Stimulated activated naive CD4-positive, alpha-beta T cell (primary cell): ENCODE data around the gene PACRG.

ENCODE experiments used
- DNase-seq, 6 experiments: peaks; one replicate each; lab custom pipeline; 2025; lab: John Stamatoyannopoulos, UW

The PACRG gene

DNA sequence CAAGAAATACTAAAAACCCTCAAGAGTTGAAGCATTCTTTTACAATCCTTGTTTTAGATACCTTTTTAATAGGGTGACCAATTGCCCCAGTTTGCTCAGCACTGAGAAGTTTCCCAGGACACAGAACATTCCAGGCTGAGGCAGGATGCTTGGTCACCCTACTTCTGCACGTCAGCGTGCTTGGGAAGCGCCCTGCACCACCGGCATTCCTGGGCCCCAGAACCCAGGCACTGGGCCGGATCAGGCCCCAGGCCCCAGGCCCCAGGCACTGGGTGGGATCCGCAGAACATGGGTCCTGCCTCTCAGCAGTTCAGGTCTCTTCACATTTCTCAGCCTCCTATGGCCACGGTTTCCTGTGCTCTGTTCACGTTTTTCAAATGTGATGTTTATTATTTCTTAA lies 472.9 kb downstream of the PACRG start:
- DNase-seq, result no peak

DNA sequence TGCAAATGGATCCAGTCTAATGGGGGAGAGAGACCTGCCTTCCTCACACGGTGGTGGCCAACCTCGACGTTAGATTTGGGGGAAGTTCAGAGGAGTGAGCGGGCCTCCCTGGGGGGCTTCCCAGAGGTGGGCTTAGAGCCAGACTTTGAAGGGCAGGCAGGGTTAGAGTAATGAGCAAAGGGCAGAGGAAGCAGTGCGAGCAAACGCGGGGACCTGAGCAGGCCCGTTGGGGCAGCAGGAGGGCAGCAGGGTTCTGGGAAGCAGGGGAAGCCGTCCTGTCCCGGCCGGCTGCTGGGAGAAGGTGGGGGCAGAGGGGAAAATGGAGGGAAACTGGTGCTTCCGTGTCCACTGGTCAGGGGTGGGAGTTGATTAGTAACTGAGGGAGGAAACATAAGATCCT lies 474.1 kb downstream of the PACRG start:
- DNase-seq, result no peak

GRCh38 chr6:163206196-163206595 lies 478.4 kb downstream of the PACRG start:
- DNase-seq, result no peak

GRCh38 chr6:163207431-163208383 lies 479.9 kb downstream of the PACRG start:
- no peak for DNase-seq

DNA sequence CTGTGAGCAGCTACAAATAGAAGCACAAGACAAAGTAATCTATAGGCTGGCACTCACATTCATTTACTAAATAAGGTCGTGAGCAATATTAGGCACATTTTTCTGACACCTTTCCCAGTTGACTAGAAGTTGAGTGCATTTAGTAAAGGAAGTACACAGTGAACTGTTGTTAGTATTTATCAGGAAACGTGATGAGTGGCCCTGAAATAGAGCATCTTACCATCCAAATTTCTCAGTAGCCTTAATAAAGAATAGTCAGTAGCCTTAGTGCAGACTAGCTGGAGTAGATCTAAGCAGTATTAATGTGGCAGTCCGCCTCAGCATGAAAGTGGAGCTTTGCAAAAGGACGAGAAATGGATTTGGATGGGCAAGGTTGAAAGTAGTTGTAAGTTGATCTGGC lies 481.2 kb downstream of the PACRG start:
- DNase-seq, result no peak

DNA sequence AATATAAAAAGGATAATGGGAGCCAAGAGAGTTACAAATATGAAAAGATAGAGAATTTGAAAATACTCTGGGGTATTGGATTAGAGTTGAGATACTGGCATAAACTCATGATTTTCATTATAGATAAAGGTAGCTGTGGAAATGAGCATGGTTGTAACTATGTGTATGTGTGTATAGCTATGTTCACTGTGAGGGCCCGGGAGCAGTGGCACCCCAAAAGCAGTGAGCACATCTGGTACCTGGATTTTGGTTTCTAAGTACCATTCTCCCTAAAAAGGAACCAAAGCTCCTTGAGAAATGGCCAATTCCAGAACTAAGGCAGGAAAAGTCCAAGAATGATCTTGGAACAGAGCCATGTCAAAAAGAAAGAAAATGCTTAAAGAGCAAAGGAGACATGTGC lies 484.3 kb downstream of the PACRG start:
- DNase-seq, result no peak

- DNase-seq, result no peak
Measured at GRCh38 chr6:163214259-163214658, 486.5 kb downstream of the PACRG start.

GRCh38 chr6:163218361-163218894 lies 490.7 kb downstream of the PACRG start:
- DNase-seq, result no peak

DNA sequence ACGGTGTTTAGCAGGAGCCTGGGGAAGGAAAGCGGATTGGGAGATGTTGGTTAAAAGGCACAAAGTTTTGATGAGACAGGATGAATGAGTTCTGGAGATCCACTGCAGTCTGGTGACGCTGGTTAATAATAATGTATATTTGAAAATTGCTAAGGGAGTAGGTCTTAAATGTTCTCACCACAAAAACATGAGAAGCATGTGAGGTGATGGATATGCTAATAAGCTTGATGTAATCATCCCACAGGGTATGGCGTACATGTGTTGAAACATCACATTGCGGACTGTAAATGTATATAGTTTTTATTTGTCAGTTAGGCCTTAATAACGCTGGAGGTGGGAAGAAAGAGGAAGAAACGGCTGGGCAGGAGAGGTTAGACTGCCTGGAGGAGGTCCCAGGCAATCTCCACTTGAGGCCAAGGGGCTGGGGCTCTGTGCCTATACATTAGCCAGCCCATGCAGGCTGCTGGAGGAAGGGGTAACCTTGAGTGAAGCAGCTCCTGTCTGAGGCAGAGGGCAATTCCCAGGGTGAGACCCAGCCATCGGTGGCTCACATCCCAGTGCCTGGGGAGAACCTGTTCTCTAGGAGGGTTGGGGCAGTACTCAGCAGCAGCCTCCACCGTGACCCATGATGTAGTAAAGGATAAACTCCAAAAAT lies 498.5 kb downstream of the PACRG start:
- DNase-seq, result no peak

- DNase-seq, result no peak
Measured at GRCh38 chr6:163226836-163227485, 499.2 kb downstream of the PACRG start.

- no peak for DNase-seq
Measured at GRCh38 chr6:163228041-163228440, 500.3 kb downstream of the PACRG start.

DNA sequence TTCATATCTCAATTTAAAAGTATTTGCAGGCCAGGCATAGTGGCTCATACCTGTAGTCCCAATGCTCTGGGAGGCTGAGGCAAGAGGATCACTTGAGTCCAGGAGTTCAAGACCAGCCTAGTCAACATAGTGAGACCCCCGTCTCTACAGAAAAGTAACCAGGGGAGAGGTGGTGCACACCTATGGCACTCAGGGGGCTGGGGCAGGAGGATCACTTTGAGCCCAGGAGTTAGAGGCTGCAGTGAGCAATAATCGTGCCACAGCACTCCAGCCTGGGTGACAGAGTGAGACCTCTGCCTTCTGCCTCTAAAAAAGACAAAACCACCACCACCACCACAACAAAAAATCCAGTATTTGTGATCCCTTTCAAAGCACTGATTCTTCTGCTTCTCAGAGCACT lies 501.3 kb downstream of the PACRG start:
- DNase-seq, result no peak

DNA sequence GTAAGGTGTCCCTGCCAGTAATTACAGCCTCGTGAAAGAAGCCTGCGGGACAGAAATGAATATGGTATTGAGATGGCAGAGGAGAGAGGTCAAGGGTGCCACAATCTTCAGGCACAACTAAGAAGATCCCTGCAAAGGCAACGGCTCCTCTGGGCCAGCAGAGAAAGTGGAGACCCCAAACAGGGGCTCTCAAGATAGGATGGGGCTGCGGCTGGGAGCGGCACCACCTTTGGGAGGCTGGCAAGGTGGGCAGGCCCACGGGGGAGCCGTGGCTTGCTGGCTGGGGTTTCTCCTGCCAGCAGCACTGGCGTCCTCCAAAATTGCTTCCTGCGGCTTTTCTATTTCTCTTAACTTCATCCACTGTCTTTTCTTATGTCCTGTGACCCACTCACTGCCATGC lies 503.1 kb downstream of the PACRG start:
- DNase-seq, result no peak

DNA sequence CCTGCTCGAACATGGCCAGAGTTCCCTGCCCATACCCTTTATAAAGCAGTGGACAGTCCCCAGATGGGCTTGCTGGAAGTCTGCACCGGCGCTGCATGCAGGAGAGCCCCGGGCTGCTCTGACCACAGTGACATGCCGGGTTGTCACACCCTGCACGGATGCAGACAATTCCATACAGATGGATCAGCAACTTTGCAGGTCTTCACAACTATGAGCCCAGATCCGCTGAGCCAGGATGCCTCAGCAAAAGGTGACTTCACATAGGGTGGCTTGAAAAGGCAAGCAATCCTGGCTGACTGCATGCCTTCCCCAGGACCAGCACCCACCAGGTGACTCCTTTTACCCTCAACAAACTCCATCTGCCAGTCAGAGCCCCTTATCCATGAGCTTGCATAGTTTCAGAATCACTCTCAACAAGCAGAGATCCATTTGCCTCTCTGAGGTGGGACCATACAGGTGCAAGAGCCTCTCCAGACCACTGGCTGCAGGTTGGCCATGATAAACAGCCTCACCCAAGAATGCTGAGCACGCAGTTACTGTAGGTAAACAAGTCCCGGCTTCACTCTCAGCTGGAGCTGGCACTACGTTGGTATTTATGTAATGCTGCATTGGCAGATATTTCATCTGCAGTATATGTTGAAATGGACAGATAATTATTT lies 503.7 kb downstream of the PACRG start:
- DNase-seq, result no peak

DNA sequence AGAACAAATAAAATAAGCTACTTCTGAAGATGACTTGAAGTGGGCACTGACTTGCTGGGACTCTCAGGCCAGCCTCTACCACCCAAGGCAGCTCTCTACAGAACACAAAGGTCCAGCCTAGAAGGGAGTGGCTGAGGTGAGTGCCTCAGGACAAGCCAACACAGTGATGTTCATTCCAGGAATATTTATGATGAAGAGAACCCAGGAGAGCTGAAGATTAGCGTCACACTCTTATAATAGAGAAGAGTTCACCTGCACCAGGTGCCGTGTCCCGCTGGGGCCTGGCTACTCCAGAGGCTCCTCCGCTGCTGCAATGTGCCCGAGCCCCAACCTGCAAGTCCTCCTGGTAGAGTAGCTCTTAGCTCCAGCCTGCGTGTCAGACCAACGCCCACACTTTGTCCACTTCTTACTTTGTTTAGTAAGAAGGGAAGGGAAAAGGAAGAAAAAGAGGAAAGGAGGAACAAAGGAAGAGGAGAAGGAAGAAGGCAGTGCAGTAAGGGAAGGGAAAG lies 504.3 kb downstream of the PACRG start:
- no peak for DNase-seq

DNA sequence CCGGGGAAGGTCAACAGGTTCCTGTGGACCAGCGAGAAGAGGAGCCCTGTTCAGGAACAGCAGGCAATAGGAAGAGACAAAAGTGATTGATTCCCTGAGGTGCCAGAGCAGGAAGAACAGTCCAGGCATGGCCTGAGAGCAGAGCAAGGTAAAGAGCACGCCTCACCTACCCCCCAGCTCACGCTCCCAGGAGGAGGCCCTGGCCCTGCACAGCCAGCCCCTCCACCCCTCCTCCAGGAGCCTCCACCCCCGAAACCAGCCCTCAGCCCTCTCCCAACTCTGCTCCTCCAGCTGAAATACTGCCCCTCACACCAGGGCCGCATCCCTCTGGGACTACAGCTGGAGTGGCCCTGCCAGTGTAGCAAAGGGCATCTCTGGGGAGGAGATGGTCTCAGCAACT lies 504.9 kb downstream of the PACRG start:
- DNase-seq, result no peak

GRCh38 chr6:163237110-163237509 lies 509.3 kb downstream of the PACRG start:
- no peak for DNase-seq

- DNase-seq, result no peak
Measured at GRCh38 chr6:163239572-163240340, 512.0 kb downstream of the PACRG start.

GRCh38 chr6:163240556-163240955 lies 512.8 kb downstream of the PACRG start:
- no peak for DNase-seq

DNA sequence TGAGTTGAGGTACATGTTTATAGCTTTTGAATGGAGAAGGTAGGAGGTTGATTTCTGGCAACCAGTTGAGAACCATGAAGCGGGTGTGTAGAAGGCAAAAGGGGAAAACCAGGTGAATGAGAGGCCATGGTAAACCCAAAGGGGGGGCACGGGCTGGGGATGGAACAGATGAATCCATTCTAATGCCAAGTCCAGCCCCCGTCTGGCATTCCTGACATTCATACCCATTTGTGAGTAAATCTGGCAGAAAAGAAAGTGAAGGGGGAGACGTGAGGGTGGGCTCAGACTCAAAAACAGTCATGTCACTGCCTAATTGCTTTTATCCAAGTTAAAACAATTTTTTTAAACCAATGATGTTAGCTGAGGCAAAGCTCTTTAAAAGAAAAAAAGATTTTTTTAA lies 513.9 kb downstream of the PACRG start:
- DNase-seq, result no peak

GRCh38 chr6:163243083-163243482 lies 515.3 kb downstream of the PACRG start:
- DNase-seq, result no peak
